ENCODE results near the gene IFNA6. TPM values are rescaled to one million over a fixed set of nuclear protein-coding genes. Genes with fewer than 3 reads are reported as not detected.

The IFNA6 gene
- total RNA-seq, 2 donors from 2014 or later: 0.34 TPM; not detected in 1

GRCh38 chr9:21340735-21341134 is 10.0 kb downstream of the IFNA6 start:
- Histone ChIP-seq H3K4me1 (replicated peaks) (no peaks in the 10 kb centered on the region), H3K9me3 (no peaks in the 10 kb centered on the region), H3K36me3 (no peaks in the 10 kb centered on the region), H3K27me3 (replicated peaks; ENCODE audit: insufficient read depth) (no peaks in the 10 kb centered on the region), H3K27ac (no peak overlapping the region), H3K4me3 (no peak overlapping the region)
- WGBS: 94% methylated on average over 4 of the region's 4 CpGs
- DNase-seq (ENCODE audit: low spot score): no peak
- TF ChIP-seq POLR2AphosphoS5 (IDR thresholded peaks at IDR 0.05) (no peak), CTCF (IDR thresholded peaks at IDR 0.05) (no peak), POLR2A (IDR thresholded peaks at IDR 0.05) (no peak)
- intact Hi-C loops (cut with DNase I): no loop called here

DNA sequence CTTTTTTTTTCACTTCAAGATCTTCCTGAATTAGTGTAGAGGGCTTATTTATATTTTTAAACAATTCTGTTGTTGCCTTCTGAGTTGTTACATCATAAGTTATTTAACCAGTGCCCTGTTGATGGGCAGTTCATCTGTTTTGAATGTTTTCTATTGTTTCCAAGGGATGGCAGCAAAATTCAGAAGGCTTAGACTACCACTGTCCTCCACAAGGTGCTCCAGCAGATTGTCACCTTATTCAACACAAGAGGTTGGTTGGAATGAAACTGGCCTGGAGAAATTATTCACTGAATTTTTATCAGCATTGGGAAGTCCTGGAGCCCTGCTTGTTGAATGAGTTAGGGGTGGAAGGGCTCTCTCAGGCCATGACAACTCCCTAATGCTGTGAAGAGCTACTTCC is 14.2 kb downstream of the IFNA6 start:
- no peak for DNase-seq (ENCODE audit: low spot score)
- Histone ChIP-seq H3K9me3 (no peaks in the 10 kb centered on the region), H3K36me3 (no peaks in the 10 kb centered on the region), H3K27me3 (replicated peaks; ENCODE audit: insufficient read depth) (no peaks in the 10 kb centered on the region), H3K27ac (no peak overlapping the region), H3K4me3 (no peak overlapping the region), H3K4me1 (replicated peaks) (peaks cover 8% of the 10 kb centered on the region)
- TF ChIP-seq POLR2A (IDR thresholded peaks at IDR 0.05) (no peak), POLR2AphosphoS5 (IDR thresholded peaks at IDR 0.05) (no peak), CTCF (IDR thresholded peaks at IDR 0.05) (no peak)
- intact Hi-C loops (cut with DNase I): loop anchor here (10.0 kb wide), 1 partner anchor 668 kb away; the partner anchor contains the start of gene CDKN2B

- Histone ChIP-seq H3K4me1 (replicated peaks) (peaks cover 8% of the 10 kb centered on the region), H3K27ac (peak within 1 kb of the TSS; percentile 95 to 96), H3K9me3 (no peaks in the 10 kb centered on the region), H3K4me3 (peak within 1 kb of the TSS; percentile 74 to 79), H3K36me3 (no peaks in the 10 kb centered on the region), H3K27me3 (replicated peaks; ENCODE audit: insufficient read depth) (no peaks in the 10 kb centered on the region)
- under 1% methylated on average over 55 of the region's 55 CpGs for WGBS
- intact Hi-C loops (cut with DNase I): loop anchor here (5.0 to 10.0 kb wide), 2 partner anchors 467 to 670 kb away; partner anchors contain the start of genes CDKN2B and MTAP
- DNase-seq (ENCODE audit: low spot score): peak; percentile 91
- peak; percentile 84 for TF ChIP-seq POLR2AphosphoS5 (IDR thresholded peaks at IDR 0.05)
- peak; percentile 62 for TF ChIP-seq POLR2A (IDR thresholded peaks at IDR 0.05)
- no peak for TF ChIP-seq CTCF (IDR thresholded peaks at IDR 0.05)
Observed at GRCh38 chr9:21334701-21335632, 15.7 kb downstream of the IFNA6 start, which contains the start of gene KLHL9. KLHL9 (minus strand) TSS chr9:21335404; CDS start chr9:21334859, 545 bp downstream.

DNA sequence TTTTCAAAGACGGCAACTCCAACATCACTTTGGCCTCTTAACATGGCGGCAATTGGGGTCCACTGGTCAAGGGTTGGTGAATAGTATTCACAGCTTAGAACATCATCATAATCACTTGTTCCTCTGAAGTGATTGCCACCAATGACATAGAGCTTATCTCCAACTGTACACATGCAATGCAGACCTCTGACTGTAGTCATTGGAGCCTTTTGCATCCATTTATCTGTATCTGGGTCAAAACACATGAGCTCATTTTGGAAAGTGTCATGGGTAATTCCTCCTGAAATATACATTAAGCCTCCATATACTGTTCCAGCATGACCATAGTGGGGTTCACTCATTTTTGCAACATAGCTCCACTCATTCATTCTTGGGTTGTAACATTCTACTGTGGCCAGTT is 17.5 kb downstream of the IFNA6 start:
- peaks cover 8% of the 10 kb centered on the region for H3K4me1 ChIP-seq (replicated peaks)
- H3K4me3 ChIP-seq: no peak overlapping the region
- no peak for DNase-seq (ENCODE audit: low spot score)
- H3K36me3 ChIP-seq: no peaks in the 10 kb centered on the region
- no peak overlapping the region for H3K27ac ChIP-seq
- WGBS: 97% methylated on average over 2 of the region's 2 CpGs
- H3K27me3 ChIP-seq (replicated peaks; ENCODE audit: insufficient read depth): no peaks in the 10 kb centered on the region
- intact Hi-C loops (cut with DNase I): loop anchor here (5.0 to 10.0 kb wide), 2 partner anchors 469 to 672 kb away; partner anchors contain the start of genes CDKN2B and MTAP
- TF ChIP-seq POLR2AphosphoS5 (IDR thresholded peaks at IDR 0.05) (no peak), CTCF (IDR thresholded peaks at IDR 0.05) (no peak), POLR2A (IDR thresholded peaks at IDR 0.05) (no peak)
- H3K9me3 ChIP-seq: no peaks in the 10 kb centered on the region

Data from prostate gland (tissue), 2 donors.